Activated CD4-positive, alpha-beta T cell treated with anti-CD3 and anti-CD28 coated beads, Interleukin-2, amount 10 ng/mL, durations not matched to agents 24 days and 14 days (primary cell): ENCODE measurements around the gene PTPN22. TPM values are rescaled to one million over a fixed set of nuclear protein-coding genes. Genes with fewer than 3 reads are reported as not detected.
A peak's percentile ranks its signal among the peaks of the same experiment; 100 is the strongest.

Experiments used
- DNase-seq: peaks from one replicate; pipeline ENCODE4 v3.0.0; 2022
- H3K27ac Mint-ChIP-seq: one replicate; pipeline ENCODE4 v1.8.0; 2022; ENCODE audit warnings: mild to moderate bottlenecking, mixed read lengths
- H3K27me3 Mint-ChIP-seq: one replicate; pipeline ENCODE4 v1.8.0; 2022; ENCODE audit warnings: mixed read lengths
- H3K36me3 Mint-ChIP-seq: one replicate; pipeline ENCODE4 v1.8.0; 2022; ENCODE audit warnings: low read depth, mild to moderate bottlenecking, mixed read lengths
- H3K4me1 Mint-ChIP-seq: one replicate; pipeline ENCODE4 v1.8.0; 2021; ENCODE audit warnings: mixed read lengths
- H3K4me3 Mint-ChIP-seq: one replicate; pipeline ENCODE4 v1.8.0; 2022; ENCODE audit warnings: mild to moderate bottlenecking, moderate library complexity, mixed read lengths
- H3K9me3 Mint-ChIP-seq: one replicate; pipeline ENCODE4 v1.8.0; 2021; ENCODE audit warnings: mixed read lengths
- intact Hi-C: fragments of 100-400 bp; cut with micrococcal nuclease; formaldehyde crosslinking; loops from one replicate; pipeline ENCODE4 v1.15.1; 2023
- total RNA-seq: library from RNA; stranded (reverse); gene quantifications from 2 replicates; pipeline ENCODE4 v1.2.3, GENCODE V29; 2022

PTPN22 gene
- total RNA-seq, 1 donor from 2014 or later, result 60.4 TPM

- H3K27ac Mint-ChIP-seq, result peak within 1 kb of the TSS; percentile 96
- H3K36me3 Mint-ChIP-seq, result peaks cover 38% of the 10 kb centered on the region
- peaks cover 21% of the 10 kb centered on the region for H3K4me1 Mint-ChIP-seq
- peak; percentile 100 for DNase-seq
- H3K4me3 Mint-ChIP-seq, result peak within 1 kb of the TSS; percentile 96
- intact Hi-C loops, result loop anchor here (1.0 to 5.0 kb wide), 12 partner anchors 10 to 1195 kb away; partner anchors contain the start of genes CAPZA1, CSDE1, DCLRE1B and HIPK1
- H3K9me3 Mint-ChIP-seq, result no peaks in the 10 kb centered on the region
- H3K27me3 Mint-ChIP-seq, result no peaks in the 10 kb centered on the region
Observed at GRCh38 chr1:113811888-113812660, 59.4 kb downstream of the PTPN22 start, which contains the start of gene RSBN1. Gene RSBN1, minus strand, starts transcription at chr1:113812476. Its CDS starts 64 bp downstream, at chr1:113812412.

- DNase-seq, result peak; percentile 80
- Mint-ChIP-seq H3K9me3 (no peaks in the 10 kb centered on the region), H3K36me3 (peaks cover 36% of the 10 kb centered on the region), H3K27ac (peak overlapping the region; percentile 96), H3K4me3 (peak overlapping the region; percentile 96), H3K4me1 (peaks cover 25% of the 10 kb centered on the region), H3K27me3 (no peaks in the 10 kb centered on the region)
- intact Hi-C loops, result loop anchor here (5.0 kb wide), 5 partner anchors 69 to 1194 kb away; partner anchors contain the start of genes CAPZA1, RHOC, SLC16A1 and ST7L
Observed at GRCh38 chr1:113811156-113811887, 60.2 kb downstream of the PTPN22 start.

GRCh38 chr1:113809670-113810602 is 61.6 kb downstream of the PTPN22 start:
- peak overlapping the region; percentile 63 for H3K27ac Mint-ChIP-seq
- peak overlapping the region; percentile 96 for H3K4me3 Mint-ChIP-seq
- intact Hi-C loops, result loop anchor here (5.0 kb wide), 5 partner anchors 68 to 1193 kb away; partner anchors contain the start of genes CAPZA1, RHOC, SLC16A1 and ST7L
- no peaks in the 10 kb centered on the region for H3K9me3 Mint-ChIP-seq
- no peaks in the 10 kb centered on the region for H3K27me3 Mint-ChIP-seq
- H3K36me3 Mint-ChIP-seq, result peaks cover 37% of the 10 kb centered on the region
- DNase-seq, result no peak
- H3K4me1 Mint-ChIP-seq, result peaks cover 33% of the 10 kb centered on the region

- intact Hi-C loops, result no loop called here
- no peaks in the 10 kb centered on the region for H3K27me3 Mint-ChIP-seq
- H3K4me1 Mint-ChIP-seq, result peaks cover 41% of the 10 kb centered on the region
- H3K36me3 Mint-ChIP-seq, result peaks cover 45% of the 10 kb centered on the region
- no peak overlapping the region for H3K27ac Mint-ChIP-seq
- peak overlapping the region; percentile 64 for H3K4me3 Mint-ChIP-seq
- no peak for DNase-seq
- H3K9me3 Mint-ChIP-seq, result no peaks in the 10 kb centered on the region
Observed at GRCh38 chr1:113808450-113809195, 62.9 kb downstream of the PTPN22 start.

- DNase-seq, result no peak
- intact Hi-C loops, result no loop called here
- H3K4me3 Mint-ChIP-seq, result no peak overlapping the region
- no peaks in the 10 kb centered on the region for H3K27me3 Mint-ChIP-seq
- no peaks in the 10 kb centered on the region for H3K9me3 Mint-ChIP-seq
- no peak overlapping the region for H3K27ac Mint-ChIP-seq
- H3K4me1 Mint-ChIP-seq, result peaks cover 55% of the 10 kb centered on the region
- H3K36me3 Mint-ChIP-seq, result peaks cover 48% of the 10 kb centered on the region
Observed at GRCh38 chr1:113805639-113806038, 65.9 kb downstream of the PTPN22 start.

GRCh38 chr1:113805256-113805531 is 66.3 kb downstream of the PTPN22 start:
- Mint-ChIP-seq H3K27ac (no peak overlapping the region), H3K27me3 (no peaks in the 10 kb centered on the region), H3K36me3 (peaks cover 48% of the 10 kb centered on the region), H3K4me1 (peaks cover 56% of the 10 kb centered on the region), H3K9me3 (no peaks in the 10 kb centered on the region), H3K4me3 (no peak overlapping the region)
- no peak for DNase-seq
- intact Hi-C loops, result no loop called here

- Mint-ChIP-seq H3K9me3 (no peaks in the 10 kb centered on the region), H3K4me3 (no peak overlapping the region), H3K4me1 (peaks cover 52% of the 10 kb centered on the region), H3K36me3 (peaks cover 46% of the 10 kb centered on the region), H3K27ac (peak overlapping the region; percentile 23), H3K27me3 (no peaks in the 10 kb centered on the region)
- no peak for DNase-seq
- intact Hi-C loops, result no loop called here
Observed at GRCh38 chr1:113804421-113805255, 66.9 kb downstream of the PTPN22 start.

- H3K36me3 Mint-ChIP-seq, result peaks cover 44% of the 10 kb centered on the region
Observed at GRCh38 chr1:113802367-113803007, 69.0 kb downstream of the PTPN22 start.

GRCh38 chr1:113800487-113800886 is 71.0 kb downstream of the PTPN22 start:
- DNase-seq, result no peak
- intact Hi-C loops, result no loop called here
- no peak overlapping the region for H3K27ac Mint-ChIP-seq
- H3K4me3 Mint-ChIP-seq, result no peak overlapping the region
- H3K36me3 Mint-ChIP-seq, result peaks cover 48% of the 10 kb centered on the region
- H3K9me3 Mint-ChIP-seq, result no peaks in the 10 kb centered on the region
- H3K4me1 Mint-ChIP-seq, result peaks cover 40% of the 10 kb centered on the region
- no peaks in the 10 kb centered on the region for H3K27me3 Mint-ChIP-seq

More at GRCh38 chr1:113802367-113803007, 69.0 kb downstream of the PTPN22 start:
- H3K27me3 Mint-ChIP-seq, result no peaks in the 10 kb centered on the region
- H3K9me3 Mint-ChIP-seq, result no peaks in the 10 kb centered on the region
- intact Hi-C loops, result loop anchor here (1.0 kb wide), 3 partner anchors 10 to 21 kb away; partner anchors contain the start of gene RSBN1
- DNase-seq, result no peak
- peaks cover 50% of the 10 kb centered on the region for H3K4me1 Mint-ChIP-seq
- no peak overlapping the region for H3K4me3 Mint-ChIP-seq
- peak overlapping the region; percentile 15 for H3K27ac Mint-ChIP-seq

- intact Hi-C loops, result no loop called here
- H3K27ac Mint-ChIP-seq, result no peak overlapping the region
- no peak overlapping the region for H3K4me3 Mint-ChIP-seq
- no peaks in the 10 kb centered on the region for H3K9me3 Mint-ChIP-seq
- peaks cover 50% of the 10 kb centered on the region for H3K36me3 Mint-ChIP-seq
- H3K4me1 Mint-ChIP-seq, result peaks cover 37% of the 10 kb centered on the region
- no peaks in the 10 kb centered on the region for H3K27me3 Mint-ChIP-seq
- DNase-seq, result no peak
Observed at GRCh38 chr1:113797472-113797871, 74.0 kb downstream of the PTPN22 start.

- Mint-ChIP-seq H3K4me3 (no peak overlapping the region), H3K27ac (no peak overlapping the region), H3K9me3 (no peaks in the 10 kb centered on the region), H3K27me3 (no peaks in the 10 kb centered on the region), H3K4me1 (peaks cover 34% of the 10 kb centered on the region), H3K36me3 (peaks cover 65% of the 10 kb centered on the region)
- intact Hi-C loops, result no loop called here
- no peak for DNase-seq
Observed at GRCh38 chr1:113793878-113794834, 77.4 kb downstream of the PTPN22 start.
